GM18858 (cell line): Measurements from ENCODE around the gene GNPDA1.

Source experiments
- ATAC-seq: cut with Tn5 transposase; IDR thresholded peaks from one replicate; pipeline ENCODE4 v1.9.1; 2021; ENCODE audit not compliant: unreplicated experiment

Gene GNPDA1

GRCh38 chr5:142024771-142025304 lies 12.0 kb upstream of the GNPDA1 start:
- peak; percentile 100 for ATAC-seq

DNA sequence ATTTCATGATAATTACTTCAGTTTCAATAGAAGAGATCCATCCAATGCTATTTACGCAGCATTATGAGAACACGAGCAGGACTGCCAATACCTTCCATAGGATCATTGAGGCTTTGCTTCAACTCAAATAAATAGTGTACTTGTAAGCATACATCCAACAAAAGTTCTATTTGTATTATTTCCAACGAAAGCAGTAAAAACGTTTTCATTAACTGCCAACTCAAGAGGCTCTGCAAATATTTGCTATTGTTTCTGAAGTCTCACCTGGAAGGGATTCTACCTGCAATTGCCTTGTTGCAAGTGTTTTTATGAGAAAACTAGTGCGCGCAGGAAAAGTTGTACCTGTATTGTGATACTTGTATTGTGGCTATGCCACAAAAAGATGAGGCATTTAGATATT lies 11.0 kb upstream of the GNPDA1 start:
- no peak for ATAC-seq

DNA sequence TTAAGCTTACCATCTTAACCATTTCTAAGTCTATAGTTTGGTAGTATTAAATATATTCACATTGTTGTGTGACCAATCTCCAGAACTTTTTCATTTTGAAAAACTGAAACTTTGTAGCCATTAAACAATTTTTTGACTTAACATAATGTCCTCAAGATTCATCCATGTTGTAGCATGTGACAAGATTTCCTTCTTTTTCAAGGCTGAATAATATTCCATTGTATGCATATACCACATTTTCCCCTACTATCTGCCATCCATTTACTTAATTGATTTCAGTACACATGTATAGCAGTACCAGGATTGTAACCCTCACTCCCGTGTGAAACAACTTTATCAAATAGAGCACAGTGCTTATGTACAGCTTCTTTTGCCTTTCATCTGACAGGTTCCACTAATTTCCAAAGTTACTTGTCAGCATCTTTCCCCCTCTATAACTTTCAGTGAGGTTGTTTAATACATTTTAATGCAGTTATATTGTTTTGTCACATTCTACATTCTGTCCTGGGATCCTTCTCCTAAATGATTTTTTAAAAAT lies 7.4 kb upstream of the GNPDA1 start:
- ATAC-seq: no peak

- ATAC-seq: peak; percentile 33
Measured at GRCh38 chr5:142017832-142018427, 5.1 kb upstream of the GNPDA1 start.

- ATAC-seq: peak; percentile 11
Measured at GRCh38 chr5:142016556-142016955, 3.7 kb upstream of the GNPDA1 start.

DNA sequence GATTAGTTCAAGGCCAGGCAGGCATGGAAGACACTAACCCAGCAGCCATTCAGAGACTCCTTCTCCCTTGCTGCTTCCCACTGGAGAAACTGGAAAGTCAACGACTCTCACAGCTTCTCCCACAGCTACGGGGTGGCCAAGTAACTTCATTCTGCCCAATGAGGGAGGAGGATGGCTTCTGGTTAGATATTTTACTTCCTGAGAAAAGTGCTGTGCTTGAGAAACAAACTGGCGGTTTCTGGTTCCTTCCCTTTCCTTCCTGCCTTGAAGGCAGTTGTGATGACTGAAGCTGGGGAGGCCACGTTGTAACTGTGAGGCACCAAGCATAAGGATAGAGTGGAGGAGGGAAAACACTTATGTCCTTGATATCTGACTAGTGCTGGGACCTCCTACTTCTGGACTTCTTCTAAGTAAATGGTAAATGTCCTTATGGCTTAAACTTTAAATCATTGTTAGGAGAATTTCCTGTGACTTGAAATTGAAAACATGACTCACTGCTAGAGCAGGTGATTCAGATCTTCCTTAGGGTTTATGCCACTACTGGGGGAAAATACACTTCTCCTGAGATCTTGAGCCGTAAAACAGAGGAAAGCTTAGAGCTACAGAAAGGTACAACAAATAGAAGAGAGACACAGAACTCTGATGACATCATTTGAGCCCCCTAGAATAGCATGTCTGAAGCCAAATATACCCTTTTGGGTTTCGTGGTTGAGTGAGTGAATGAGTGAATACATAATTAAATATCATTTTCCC lies 3.1 kb upstream of the GNPDA1 start:
- peak; percentile 27 for ATAC-seq

- no peak for ATAC-seq
Measured at GRCh38 chr5:142014911-142015584, 2.2 kb upstream of the GNPDA1 start.

- no peak for ATAC-seq
Measured at GRCh38 chr5:142013734-142014521, 1.1 kb upstream of the GNPDA1 start.

GRCh38 chr5:142012186-142012785 lies 541 bp downstream of the GNPDA1 start:
- ATAC-seq: no peak

- ATAC-seq: no peak
Measured at GRCh38 chr5:142011572-142012185, 1.1 kb downstream of the GNPDA1 start.

GRCh38 chr5:142009886-142010285 lies 2.9 kb downstream of the GNPDA1 start:
- no peak for ATAC-seq

DNA sequence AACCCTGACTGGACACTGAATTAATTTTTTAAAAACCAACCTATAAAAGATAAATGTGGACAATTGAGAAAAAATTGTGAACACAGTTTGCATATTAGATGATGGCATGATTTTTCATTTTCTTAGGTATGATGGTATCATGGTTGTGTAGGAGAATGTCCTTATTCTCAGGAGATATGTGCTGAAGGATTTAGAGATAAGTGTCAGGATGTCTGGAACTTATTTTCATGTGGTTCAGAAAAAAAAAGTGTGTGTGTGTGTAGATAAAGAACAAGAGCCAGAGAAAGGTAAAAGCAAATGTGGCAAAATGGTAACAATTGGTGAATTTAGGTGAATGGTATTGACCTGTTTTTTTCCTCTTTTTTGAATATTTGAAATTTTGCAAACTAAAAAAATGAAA lies 4.0 kb downstream of the GNPDA1 start:
- ATAC-seq: no peak

DNA sequence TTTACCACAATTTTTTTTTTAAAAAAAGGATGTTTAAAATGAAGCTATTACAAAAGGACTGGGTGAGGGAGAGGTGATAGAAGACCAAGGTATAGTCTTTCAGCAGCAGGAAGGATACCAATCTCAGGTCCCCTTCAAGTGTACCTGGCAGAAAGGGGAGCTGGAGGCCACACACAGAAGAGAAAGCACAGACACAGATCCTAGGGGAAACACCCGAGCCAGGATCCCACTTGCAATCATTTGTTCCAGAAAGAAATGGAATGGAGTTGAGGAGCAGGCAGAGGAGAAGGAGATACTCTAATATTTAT lies 5.6 kb downstream of the GNPDA1 start:
- no peak for ATAC-seq

DNA sequence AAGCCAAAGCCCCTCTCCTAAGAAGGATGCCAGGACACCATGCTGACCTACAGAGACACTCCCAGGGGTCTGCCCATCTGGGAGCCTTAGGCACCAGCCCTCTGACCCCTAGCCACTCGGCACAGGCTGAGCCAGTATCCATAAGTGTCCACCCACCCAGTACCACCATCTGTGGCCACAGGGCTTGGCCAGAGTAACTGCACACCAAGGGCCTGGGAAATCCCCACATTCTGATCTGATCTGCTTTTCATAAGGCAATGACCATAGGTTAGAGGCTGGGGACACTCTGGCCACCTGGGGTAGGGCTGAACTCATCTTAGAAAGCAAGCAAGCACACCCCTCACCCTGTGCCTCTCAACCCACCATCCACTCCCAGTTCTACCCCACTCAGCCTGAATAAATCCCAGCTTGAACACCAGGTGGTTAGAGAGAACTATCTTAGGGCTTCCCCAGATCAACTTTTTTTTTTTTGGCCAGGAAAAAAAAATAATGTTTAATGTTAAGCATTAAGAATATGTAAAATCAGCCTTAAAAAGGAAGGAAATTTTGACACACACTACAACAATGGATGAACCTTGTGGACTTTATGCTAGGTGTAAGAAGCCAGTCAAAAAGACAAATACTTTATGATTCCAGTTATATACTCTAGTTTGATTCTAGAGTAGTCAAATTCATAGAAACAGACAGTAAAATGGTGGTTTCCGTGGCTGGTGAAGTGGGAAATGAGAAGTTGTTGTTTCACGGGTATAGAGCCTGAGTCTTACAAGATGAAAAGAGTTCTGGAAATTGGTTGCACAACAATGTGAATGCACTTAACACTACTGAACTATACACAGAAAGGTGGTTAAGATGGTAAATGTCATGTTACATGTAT lies 6.2 kb downstream of the GNPDA1 start:
- ATAC-seq: peak; percentile 41

DNA sequence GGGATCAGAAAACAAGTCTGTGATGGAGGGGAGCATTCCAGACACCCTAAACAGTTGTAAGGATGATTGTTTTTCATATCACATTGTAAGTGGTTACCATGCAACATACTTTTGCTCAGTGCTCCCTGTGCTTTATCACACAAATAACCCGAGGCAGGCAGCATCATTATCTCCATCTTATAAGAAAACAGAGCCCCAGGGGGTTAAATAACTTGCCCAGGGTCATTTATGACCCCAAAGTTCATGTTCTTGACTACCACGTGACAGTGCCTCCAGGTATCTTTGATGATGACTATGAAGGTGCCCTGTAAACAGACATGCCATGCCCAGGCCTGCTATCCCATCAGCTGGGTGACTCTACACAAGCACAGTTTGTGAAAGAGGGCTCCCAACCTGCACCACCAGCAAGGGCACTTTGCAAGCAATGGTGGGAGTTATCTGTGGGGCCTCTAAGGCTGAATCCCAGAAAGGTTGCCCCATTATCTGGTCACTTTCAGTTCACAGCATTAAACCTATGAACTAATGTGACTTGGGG lies 9.5 kb downstream of the GNPDA1 start:
- ATAC-seq: no peak

DNA sequence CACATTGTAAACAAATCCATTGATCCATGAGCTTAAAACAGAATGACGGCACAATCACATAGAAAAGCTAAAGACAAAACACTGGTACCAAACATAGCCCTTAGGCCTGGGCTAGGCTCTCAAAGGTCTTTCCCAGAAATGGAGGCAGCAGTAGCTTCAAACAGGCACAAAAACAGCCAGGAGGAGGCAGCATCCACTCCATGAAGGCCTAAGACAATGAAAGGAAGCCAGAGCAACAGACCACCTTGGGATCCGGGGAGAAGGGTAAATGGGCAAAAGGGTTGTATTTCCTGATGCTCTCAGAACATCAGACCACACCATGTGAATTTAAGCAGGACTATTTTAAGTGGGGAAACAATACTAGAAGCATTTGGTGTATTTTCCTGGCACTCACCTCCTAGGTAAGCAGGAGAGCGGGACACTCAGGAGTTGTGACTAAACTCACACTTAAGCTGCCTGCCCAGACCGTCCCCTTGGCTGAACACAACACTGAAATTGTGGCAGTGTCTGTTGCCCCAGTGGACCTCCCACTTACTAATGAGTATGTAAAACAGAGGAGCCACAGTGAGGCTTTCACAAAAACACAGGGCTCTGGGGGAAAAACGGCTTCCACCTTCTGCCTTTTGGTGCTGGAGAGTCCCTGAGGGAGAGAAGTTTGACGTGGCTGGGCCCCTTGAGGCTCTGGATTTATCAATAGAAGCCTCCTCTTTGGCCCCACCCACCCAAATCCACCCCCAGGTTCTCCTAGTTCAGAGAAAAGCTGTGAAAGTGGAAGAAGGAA lies 11.9 kb downstream of the GNPDA1 start:
- ATAC-seq: no peak

DNA sequence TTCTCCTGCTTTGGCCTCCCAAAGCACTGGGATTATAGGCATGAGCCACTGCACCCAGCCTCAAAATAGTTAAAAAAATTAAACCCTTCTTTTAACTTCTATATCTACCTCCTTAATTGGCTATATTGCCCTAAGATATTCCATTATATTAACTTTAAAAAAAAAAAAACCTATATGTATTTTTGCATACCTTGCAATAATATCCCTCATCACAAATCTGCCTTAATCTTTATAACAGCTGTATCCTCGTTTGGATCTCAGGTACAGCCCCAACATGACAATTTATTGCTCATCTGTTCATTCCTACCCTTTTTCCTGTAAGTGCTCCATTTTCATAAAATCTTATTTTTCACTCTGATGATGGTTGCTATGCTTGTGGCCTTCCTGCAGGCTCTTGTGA lies 12.7 kb downstream of the GNPDA1 start:
- ATAC-seq: no peak

GRCh38 chr5:141997358-141997960 lies 15.4 kb downstream of the GNPDA1 start:
- no peak for ATAC-seq
